Left forelimb (tissue), 1 donor: ENCODE measurements around the gene RIC1.
"Not testable (repeated sequence)": the region's sequence is repeated elsewhere in the genome, so short reads cannot be mapped to it uniquely, and the experiment has no call there.

ENCODE experiments used
- DNase-seq: peaks from one replicate; pipeline ENCODE4 v3.0.0-alpha.2; 2018; ENCODE audit warnings: low spot score

RIC1 gene

GRCh38 chr9:5628530-5629311, at the start of gene RIC1:
RIC1 (plus strand) TSS chr9:5629107; CDS start chr9:5629310, 203 bp downstream.
- peak; percentile 96 for DNase-seq

DNA sequence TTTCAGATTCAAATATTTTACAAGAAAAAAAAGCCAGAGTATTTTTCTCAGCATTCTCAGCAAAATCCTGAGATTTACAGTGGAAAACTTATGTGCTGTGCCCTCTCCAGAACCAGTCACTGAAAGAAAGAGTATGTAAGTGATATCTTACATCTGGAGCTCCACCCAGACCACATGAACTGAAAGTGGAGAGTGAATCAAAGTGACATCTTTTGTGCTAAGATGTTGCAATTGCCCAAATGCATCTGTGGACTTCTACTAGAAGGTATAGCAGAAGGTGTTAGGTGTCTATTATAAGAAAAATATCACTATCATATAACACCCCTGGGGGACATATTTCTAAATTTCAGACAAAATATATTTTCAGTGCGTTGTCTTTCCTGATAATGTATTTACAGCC, 49.0 kb upstream of the RIC1 start:
- no peak for DNase-seq

DNA sequence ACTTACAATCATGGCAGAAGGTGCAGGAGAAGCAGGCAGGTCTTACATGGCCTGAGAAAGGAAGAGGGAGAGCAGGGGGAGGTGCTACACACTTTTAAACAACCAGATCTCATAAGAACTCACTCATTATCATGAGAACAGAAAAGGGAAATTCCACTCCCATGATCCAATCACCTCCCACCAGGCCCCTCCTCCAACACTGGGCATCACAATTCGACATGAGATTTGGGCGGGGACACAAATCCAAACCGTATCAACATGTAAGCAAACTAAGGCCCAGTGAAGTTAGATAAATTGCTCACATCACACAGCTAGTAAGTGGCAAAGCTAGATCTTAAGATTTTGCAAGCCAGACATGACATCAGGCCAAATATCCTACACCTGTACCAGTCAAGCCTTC, 48.3 kb upstream of the RIC1 start:
- DNase-seq = no peak

- not testable (repeated sequence) for DNase-seq
Measured at GRCh38 chr9:5581706-5582105, 47.2 kb upstream of the RIC1 start.

DNA sequence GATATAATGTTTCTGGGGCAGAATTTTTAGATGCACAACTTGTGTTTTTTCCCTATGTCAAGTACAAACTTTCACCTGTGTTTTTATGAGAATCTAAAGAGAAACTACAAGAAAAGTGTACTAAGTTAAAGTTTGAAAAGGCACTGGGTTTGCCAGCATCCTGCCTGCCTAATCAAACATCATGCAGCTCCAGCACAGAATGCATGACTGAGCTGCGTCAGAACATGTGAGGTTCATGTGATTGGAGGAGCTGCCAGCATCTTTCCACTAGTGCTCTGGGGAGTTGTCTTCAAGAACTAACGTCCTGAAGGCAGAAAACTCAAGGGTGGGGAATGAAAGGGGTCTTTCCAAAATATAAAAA, 46.1 kb upstream of the RIC1 start:
- DNase-seq = no peak

GRCh38 chr9:5586391-5586802, 42.5 kb upstream of the RIC1 start:
- DNase-seq = no peak

DNA sequence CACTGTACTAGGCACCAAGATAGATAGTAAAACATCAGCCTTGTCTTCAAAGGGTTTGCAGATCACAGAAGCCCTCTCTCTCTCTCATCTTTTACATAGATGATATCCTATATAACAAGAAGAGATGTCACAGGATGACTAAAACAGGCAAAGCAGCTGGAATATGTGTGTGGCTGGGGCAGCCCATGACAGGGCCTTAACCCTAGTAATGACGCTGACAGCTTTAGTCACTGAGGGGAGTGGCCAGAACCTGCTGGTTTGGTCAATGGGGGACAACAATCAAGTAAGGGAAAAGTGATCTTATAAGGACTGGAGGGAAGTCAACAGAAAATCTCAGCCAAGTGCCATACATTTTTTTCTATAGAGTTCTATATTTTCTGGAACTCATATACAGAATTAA, 41.9 kb upstream of the RIC1 start:
- DNase-seq = no peak

GRCh38 chr9:5592231-5592630, 36.7 kb upstream of the RIC1 start:
- DNase-seq = no peak

DNA sequence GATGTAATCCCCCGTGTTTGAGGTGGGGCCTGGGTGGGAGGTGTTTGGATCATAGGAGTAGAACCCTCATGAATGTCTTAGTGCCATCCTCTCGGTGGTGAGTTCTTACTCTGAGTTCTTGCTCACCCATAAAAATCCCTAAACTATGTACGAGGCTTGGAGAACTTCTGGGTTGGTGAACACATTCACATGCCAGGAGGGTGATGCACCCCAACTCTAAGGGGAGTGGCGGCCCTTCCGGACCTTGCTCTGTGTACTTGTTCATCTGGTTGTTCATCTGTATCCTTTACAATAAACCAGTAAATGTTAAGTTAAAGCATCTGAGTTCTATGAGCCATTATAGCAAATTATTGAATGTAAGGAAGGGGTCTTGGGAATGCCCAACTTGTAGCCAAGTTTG, 36.0 kb upstream of the RIC1 start:
- no peak for DNase-seq

GRCh38 chr9:5593904-5594303, 35.0 kb upstream of the RIC1 start:
- no peak for DNase-seq

GRCh38 chr9:5596173-5596572, 32.7 kb upstream of the RIC1 start:
- DNase-seq = no peak

DNA sequence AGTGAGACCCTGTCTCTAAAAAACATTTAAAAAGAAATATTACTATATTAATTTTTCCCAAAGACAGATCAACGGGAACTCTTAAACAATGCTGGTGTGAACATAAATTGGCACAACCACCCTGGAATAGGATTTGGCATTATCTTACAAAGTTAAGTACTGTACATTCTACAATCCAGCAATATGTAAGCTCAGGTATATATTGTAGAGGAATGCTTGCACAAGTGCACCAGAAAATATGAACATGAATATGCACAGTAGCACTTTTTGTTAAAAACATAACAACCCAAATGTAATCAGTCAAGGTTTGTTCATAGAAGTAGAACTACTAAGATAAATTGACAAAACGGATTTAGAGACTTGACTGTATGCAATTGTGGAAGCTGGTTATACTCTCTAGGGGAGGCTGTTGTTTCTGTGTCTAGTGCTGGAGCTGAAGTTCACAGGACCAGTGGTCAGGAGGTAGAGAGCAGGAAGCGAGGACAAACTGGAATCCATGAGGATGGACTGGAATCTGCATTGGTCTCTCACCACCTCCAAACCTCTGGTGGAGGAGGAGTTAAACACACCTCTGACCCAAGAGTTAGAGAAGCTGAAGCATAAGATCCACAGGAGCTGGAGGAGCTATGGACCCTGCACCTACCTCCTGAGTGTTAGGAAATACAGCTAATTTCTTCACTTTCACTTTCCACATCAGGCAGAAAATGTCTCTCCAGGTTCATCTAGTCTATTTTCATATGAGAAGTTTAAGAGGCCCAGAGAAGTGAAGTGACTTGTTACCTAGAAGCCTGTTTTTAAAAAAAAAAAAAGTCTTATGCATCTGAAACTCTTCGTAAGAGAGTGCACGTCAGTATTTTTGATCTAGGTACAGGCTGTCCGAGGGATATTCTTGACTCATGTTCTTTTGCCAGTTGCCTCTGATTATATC, 20.3 kb upstream of the RIC1 start:
- no peak for DNase-seq

DNA sequence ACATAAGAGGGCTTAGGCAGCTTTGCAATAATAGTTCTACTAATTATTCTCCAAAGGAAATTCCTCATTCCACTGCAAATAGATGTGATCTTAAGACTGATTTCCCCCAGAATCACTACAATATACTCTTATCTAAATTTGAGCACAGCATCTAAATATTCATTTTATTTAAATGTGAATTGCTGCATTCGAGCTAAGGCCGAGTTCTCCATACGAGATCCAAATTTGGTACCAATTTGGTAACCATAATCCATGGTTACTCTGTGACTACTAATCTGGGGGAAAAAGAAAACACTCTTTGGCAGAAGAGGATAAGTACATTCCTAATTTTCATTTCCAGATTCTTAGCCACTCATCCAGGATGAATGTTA, 19.7 kb upstream of the RIC1 start:
- no peak for DNase-seq

DNA sequence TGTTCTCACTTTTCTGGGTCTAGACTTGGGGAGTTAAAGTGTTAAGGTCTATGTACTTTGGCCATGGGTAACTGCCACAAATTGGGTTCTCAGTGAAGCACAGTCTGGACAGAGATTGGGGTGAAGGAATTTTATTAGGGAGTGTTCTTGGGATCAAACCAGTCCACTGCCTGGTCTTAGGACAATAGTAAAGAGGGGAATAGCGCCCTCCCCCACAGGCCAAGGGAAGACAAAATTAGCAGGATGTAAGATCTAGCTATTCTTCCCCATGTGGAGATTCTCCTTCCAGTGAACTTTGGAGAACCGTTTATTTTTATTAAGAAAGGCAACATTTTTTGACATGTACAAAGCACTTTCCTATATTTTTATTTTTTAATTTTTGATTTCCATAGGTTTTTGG, 18.4 kb upstream of the RIC1 start:
- DNase-seq = no peak

DNA sequence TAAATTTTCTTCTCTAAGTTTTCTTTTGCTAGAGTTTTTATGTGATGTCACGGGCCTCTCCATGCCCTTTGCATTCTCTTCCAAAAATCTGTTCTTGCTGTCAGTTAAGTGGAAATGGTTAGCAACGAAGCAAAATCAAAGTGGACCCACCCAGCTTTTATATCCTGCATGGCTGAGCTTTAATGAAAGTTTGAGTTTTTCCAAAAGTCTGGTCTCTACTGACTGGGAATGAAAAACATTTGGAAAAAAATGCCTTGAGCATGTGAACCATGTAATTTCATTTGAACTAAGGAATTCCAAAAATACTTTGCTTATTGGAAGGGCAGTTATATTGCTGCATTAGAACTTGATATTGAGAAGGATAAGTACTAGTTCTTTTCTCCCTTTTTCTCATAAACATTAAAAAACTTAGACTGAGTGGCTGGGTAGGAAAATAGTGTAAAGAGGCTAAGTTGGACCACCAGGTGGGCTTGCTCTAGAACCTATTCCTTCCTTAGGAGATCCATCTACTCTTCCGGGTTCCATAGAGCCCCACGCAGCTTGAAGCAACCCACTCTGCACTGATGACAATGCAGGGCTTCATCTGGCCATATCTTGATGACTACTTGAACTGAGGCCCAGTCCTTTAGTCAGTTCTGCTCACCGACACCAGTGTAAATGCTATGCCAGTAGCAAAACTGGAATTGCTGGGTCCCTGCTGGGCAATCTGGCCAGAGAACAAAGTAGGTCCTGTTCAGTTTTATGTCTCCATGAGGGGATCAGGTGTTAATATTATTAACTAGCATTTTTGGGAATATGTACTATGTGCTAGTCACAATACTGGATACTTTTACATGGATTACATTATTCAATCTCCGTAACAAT, 17.4 kb upstream of the RIC1 start:
- no peak for DNase-seq

DNA sequence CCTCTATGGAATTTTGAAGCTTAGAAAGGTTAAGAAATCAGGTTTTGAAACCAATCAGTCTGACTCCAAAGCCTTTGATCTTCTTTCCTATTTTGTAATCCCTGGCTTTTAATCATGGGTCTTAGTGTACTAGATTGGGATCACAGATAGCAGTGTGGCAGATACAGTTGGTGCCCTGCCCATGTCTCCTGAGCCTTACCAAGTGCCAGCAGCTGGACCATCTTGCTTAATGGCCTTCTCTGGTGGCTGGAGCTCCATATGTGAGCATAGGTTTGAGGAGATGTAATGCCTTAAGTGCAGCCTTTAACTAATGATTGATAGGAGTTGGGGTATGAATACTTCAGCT, 16.7 kb upstream of the RIC1 start:
- no peak for DNase-seq

DNA sequence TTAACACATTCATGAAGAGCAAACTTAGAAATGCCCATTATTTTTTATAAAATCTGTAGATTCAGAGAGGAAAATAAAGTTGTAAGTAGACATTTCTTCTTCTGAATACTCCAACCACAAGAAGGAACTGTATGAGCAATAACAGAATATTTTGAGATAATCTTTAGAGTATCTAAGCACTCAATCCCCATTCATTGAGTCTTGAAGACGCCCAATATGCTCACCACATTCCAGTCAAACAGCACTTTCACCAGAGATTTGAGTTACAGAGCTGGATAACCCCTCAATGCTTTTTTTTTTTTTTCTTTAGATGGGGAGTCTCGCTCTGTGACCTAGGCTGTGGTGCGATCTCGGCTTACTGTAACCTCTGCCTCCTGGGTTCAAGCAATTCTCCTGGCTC, 14.7 kb upstream of the RIC1 start:
- DNase-seq = no peak

- DNase-seq = no peak
Measured at GRCh38 chr9:5614985-5615384, 13.9 kb upstream of the RIC1 start.

GRCh38 chr9:5617749-5618148, 11.2 kb upstream of the RIC1 start:
- DNase-seq = no peak

- DNase-seq = no peak
Measured at GRCh38 chr9:5620494-5620893, 8.4 kb upstream of the RIC1 start.

- DNase-seq = no peak
Measured at GRCh38 chr9:5621327-5621726, 7.6 kb upstream of the RIC1 start.

DNA sequence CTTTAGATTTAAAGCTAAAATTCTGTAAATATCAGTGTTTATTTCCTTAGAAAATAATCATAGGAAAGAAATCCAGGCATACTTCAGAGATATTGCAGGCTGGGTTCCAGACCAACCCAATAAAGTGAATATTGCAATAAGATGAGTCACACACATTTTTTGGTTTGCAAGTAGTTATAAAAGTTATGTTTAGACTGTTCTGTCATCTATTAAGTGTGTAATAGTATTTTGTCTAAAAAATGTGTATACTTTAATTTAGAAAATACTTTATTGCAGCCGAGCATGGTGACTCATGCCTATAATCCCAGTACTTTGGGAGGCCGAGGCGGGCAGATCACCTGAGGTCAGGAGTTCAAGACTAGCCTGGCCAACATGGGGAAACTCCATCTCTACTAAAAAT, 6.9 kb upstream of the RIC1 start:
- DNase-seq = no peak

- DNase-seq = no peak
Measured at GRCh38 chr9:5624655-5625054, 4.3 kb upstream of the RIC1 start.
